T-cell (primary cell): ENCODE results near the gene ZNF276. TPM values are rescaled to one million over a fixed set of nuclear protein-coding genes. Genes with fewer than 3 reads are reported as not detected.
A peak's percentile ranks its signal among the peaks of the same experiment; 100 is the strongest.
"Not testable (repeated sequence)": the region's sequence is repeated elsewhere in the genome, so short reads cannot be mapped to it uniquely, and the experiment has no call there.

ENCODE experiments used
- ATAC-seq, 4 experiments: fragments of 200-7000 bp in 3 of 4; fragments of 150-1000 bp in 1 of 4; cut with Tn5 transposase; replicated peaks in 1 of 4; 1 replicate in 3 of 4; 2 replicates in 1 of 4; pipeline ENCODE4 v1.10.0; 2021; ENCODE audit warnings: moderate library complexity in 3 of 4, mild to moderate bottlenecking in 2 of 4, moderate number of reproducible peaks in 1 of 4
- CTCF ChIA-PET, 2 donors: fragments of 300-600 bp; sonication (Branson Sonifier 250); formaldehyde crosslinking; loops; one replicate each; lab custom pipeline; 2022; ENCODE audit warnings: antibody characterized with exemption in 2 of 2; lab: Charles Lee
- POLR2A ChIA-PET, 2 donors: fragments of 300-600 bp; sonication (Branson Sonifier 250); formaldehyde crosslinking; loops; one replicate each; lab custom pipeline; 2022; ENCODE audit warnings: antibody characterized with exemption in 2 of 2; lab: Charles Lee
- DNase-seq, 35 experiments: peaks; one replicate each; pipeline versions ENCODE4 v3.0.0 to v3.0.0-alpha.2; 2013 to 2023
- H3K27ac ChIP-seq: one replicate; pipeline ENCODE4 v1.5.1; 2013; ENCODE audit warnings: low read length
- H3K27me3 ChIP-seq, 2 experiments: replicated peaks in 1 of 2; 1 replicate in 1 of 2; 2 replicates in 1 of 2; pipeline versions ENCODE4 v1.6.1 to v1.7.0; 2013; ENCODE audit warnings: low read length in 1 of 2, mixed read lengths in 1 of 2; ENCODE audit not compliant: control insufficient read depth in 2 of 2, insufficient read depth in 2 of 2; ENCODE audit errors: extremely low read depth in 1 of 2
- H3K36me3 ChIP-seq, 2 donors: 1 replicate in 1 of 2; 2 replicates in 1 of 2; pipeline versions ENCODE4 v1.6.1 to v1.7.0; 2013; ENCODE audit warnings: low read length in 1 of 2; ENCODE audit not compliant: control insufficient read depth in 2 of 2, insufficient read depth in 1 of 2; ENCODE audit errors: extremely low read depth in 1 of 2
- H3K4me1 ChIP-seq, 2 experiments: 1 replicate in 1 of 2; 2 replicates in 1 of 2; pipeline versions ENCODE4 v1.6.1 to v1.7.0; 2013; ENCODE audit warnings: low read length in 2 of 2, mixed read lengths in 1 of 2; ENCODE audit not compliant: insufficient read depth in 2 of 2, control insufficient read depth in 1 of 2; ENCODE audit errors: extremely low read depth in 1 of 2
- H3K4me3 ChIP-seq, 2 donors: 1 replicate in 1 of 2; 2 replicates in 1 of 2; pipeline versions ENCODE4 v1.5.1 to v1.7.0; 2013; ENCODE audit warnings: mild to moderate bottlenecking in 2 of 2, low read length in 1 of 2, moderate library complexity in 1 of 2; ENCODE audit not compliant: control insufficient read depth in 1 of 2; ENCODE audit errors: extremely low read depth in 1 of 2
- H3K9me3 ChIP-seq: 2 replicates; pipeline ENCODE4 v1.7.0; 2013
- H3K27ac Mint-ChIP-seq, 2 donors: one replicate each; pipeline ENCODE4 v1.8.0; 2020 to 2021; ENCODE audit warnings: mild to moderate bottlenecking in 2 of 2, mixed read lengths in 2 of 2
- H3K27me3 Mint-ChIP-seq, 2 donors: one replicate each; pipeline ENCODE4 v1.8.0; 2021 to 2022; ENCODE audit warnings: mixed read lengths in 2 of 2
- H3K36me3 Mint-ChIP-seq: one replicate; pipeline ENCODE4 v1.8.0; 2021; ENCODE audit warnings: mixed read lengths
- H3K4me1 Mint-ChIP-seq, 3 donors: one replicate each; pipeline ENCODE4 v1.8.0; 2020 to 2022; ENCODE audit warnings: mixed read lengths in 3 of 3, mild to moderate bottlenecking in 1 of 3
- H3K4me3 Mint-ChIP-seq, 3 donors: one replicate each; pipeline ENCODE4 v1.8.0; 2020 to 2022; ENCODE audit warnings: mild to moderate bottlenecking in 3 of 3, mixed read lengths in 3 of 3, moderate library complexity in 3 of 3
- H3K9me3 Mint-ChIP-seq, 3 donors: one replicate each; pipeline ENCODE4 v1.8.0; 2020 to 2022; ENCODE audit warnings: mixed read lengths in 3 of 3
- WGBS: methylation state at CpG from one replicate; pipeline ENCODE4 v1.1.5; 2013; ENCODE audit warnings: missing lambda C conversion rate; ENCODE audit not compliant: insufficient coverage; 5-methylcytosine and 5-hydroxymethylcytosine counted together
- total RNA-seq, 35 experiments: library from RNA in 6 of 35; stranded (reverse) in 6 of 35; fragments of 120-200 nt in 1 of 35; gene quantifications; one replicate each; pipeline versions ENCODE4 v1.2.1 to v1.2.4 and lab custom pipeline; 2013 to 2026

Gene ZNF276
- total RNA-seq, 5 donors from 2014 or later (not counting 1 experiment from before 2014, with no cell fraction given) = 131 to 203 (median 195) TPM

DNA sequence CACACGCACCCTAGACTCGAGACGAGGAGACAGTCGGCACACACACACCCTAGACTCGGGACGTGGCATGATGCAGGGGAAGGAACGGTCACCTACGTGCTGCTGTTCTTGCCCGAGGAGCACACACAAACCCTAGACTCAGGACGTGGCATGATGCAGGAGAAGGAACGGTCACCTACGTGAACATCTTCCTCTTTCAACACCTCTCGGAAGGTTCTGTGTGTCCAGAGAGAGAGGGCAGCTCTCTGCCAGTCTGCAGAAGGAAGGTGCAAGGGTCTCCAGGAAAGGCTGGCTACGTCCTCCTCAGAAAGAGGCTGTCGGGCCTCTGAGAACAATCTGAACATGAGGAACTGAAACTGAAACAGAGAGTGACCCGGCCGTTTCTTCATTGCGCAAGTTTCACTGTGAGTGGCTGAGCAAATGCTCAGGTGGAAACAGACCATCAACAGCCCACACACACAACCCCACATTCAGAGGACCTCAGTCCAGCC is 43.4 kb downstream of the ZNF276 start:
- Histone ChIP-seq H3K4me3 (peak overlapping the region in 1 of 2 donors; percentile 43), H3K27ac (peak overlapping the region; percentile 69), H3K9me3 (no peaks in the 10 kb centered on the region), H3K4me1 (peaks cover 9 to 47% of the 10 kb centered on the region in 2 experiments), H3K27me3 (no peaks in the 10 kb centered on the region), H3K36me3 (peaks cover 0 to 3% of the 10 kb centered on the region in 2 donors)
- Mint-ChIP-seq H3K36me3 (no peaks in the 10 kb centered on the region), H3K4me1 (peaks cover 31 to 47% (median 47%) of the 10 kb centered on the region in 3 donors), H3K27ac (peak overlapping the region; percentile 92 to 93), H3K27me3 (no peaks in the 10 kb centered on the region), H3K4me3 (peak overlapping the region; percentile 76 to 82 (median 80)), H3K9me3 (no peaks in the 10 kb centered on the region)
- DNase-seq = peak in 24 of 35 experiments; percentile 8 to 62 (median 26)
- ATAC-seq = peak; percentile 44 to 69 (median 60)
- WGBS = 29% methylated on average over 11 of the region's 18 CpGs
- ChIA-PET POLR2A (interaction anchor here in 1 of 2 donors (0.6 kb wide), 1 partner anchor 38 kb away, joined by 3 read pairs; no protein-coding TSS in a partner anchor), CTCF (no interaction called here)

GRCh38 chr16:89765292-89765830 is 44.0 kb downstream of the ZNF276 start:
- no peaks in the 10 kb centered on the region for H3K36me3 Mint-ChIP-seq
- no peaks in the 10 kb centered on the region for H3K9me3 ChIP-seq
- ChIA-PET POLR2A (interaction anchor here in 1 of 2 donors (0.7 kb wide), 1 partner anchor 20 kb away, joined by 3 read pairs; no protein-coding TSS in a partner anchor), CTCF (interaction anchor here (0.7 kb wide), 2 partner anchors 25 to 434 kb away, joined by 3 to 5 read pairs; no protein-coding TSS in a partner anchor)
- no peaks in the 10 kb centered on the region for H3K9me3 Mint-ChIP-seq
- H3K4me1 ChIP-seq = peaks cover 7 to 41% of the 10 kb centered on the region in 2 experiments
- no peaks in the 10 kb centered on the region for H3K27me3 ChIP-seq
- H3K4me3 Mint-ChIP-seq = peak overlapping the region; percentile 76 to 82 (median 80)
- 67% methylated on average over 8 of the region's 10 CpGs for WGBS
- peaks cover 0 to 9% of the 10 kb centered on the region in 2 donors for H3K36me3 ChIP-seq
- H3K4me3 ChIP-seq = peak overlapping the region in 1 of 2 donors; percentile 43
- DNase-seq (no peak), ATAC-seq (peak in 1 of 4 experiments; percentile 7)
- H3K27me3 Mint-ChIP-seq = no peaks in the 10 kb centered on the region
- peak overlapping the region; percentile 69 for H3K27ac ChIP-seq
- H3K4me1 Mint-ChIP-seq = peaks cover 29 to 41% (median 40%) of the 10 kb centered on the region in 3 donors
- peak overlapping the region; percentile 92 to 93 for H3K27ac Mint-ChIP-seq

GRCh38 chr16:89770367-89770766 is 49.0 kb downstream of the ZNF276 start:
- Histone ChIP-seq H3K9me3 (no peaks in the 10 kb centered on the region), H3K36me3 (peaks cover 0 to 14% of the 10 kb centered on the region in 2 donors), H3K27ac (no peak overlapping the region), H3K27me3 (no peaks in the 10 kb centered on the region), H3K4me3 (no peak overlapping the region), H3K4me1 (peaks cover 0 to 3% of the 10 kb centered on the region in 2 experiments)
- Mint-ChIP-seq H3K27ac (no peak overlapping the region), H3K36me3 (no peaks in the 10 kb centered on the region), H3K9me3 (no peaks in the 10 kb centered on the region), H3K4me1 (peaks cover 0 to 1% (median under 1%) of the 10 kb centered on the region in 3 donors), H3K27me3 (no peaks in the 10 kb centered on the region), H3K4me3 (no peak overlapping the region)
- DNase-seq = no peak
- POLR2A ChIA-PET = interaction anchor here in 1 of 2 donors (0.6 kb wide), 1 partner anchor 17 kb away, joined by 9 read pairs; no protein-coding TSS in a partner anchor
- ATAC-seq = no peak
- CTCF ChIA-PET = no interaction called here
- 98% methylated on average over 16 of the region's 16 CpGs for WGBS

DNA sequence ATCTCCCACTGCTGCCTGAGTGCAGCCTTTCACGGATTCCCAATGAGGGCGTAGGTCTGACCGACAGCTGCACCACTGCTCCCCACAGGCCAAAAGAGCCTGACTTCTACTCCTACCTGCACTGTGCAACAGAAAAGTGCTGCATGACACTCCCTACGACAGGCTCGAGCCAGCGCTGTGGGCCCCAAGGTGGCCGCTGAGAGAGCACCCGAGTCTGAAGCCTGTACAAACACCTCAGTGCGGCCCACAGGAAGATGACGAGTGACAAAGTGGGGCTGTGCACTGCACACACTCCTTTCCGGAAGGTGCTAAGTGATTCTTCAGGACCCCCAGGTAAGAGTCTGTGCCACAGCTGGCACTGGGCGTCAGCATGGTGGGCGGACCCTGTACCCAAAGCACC is 53.9 kb downstream of the ZNF276 start:
- Mint-ChIP-seq H3K9me3 (no peaks in the 10 kb centered on the region), H3K36me3 (no peaks in the 10 kb centered on the region), H3K4me1 (no peaks in the 10 kb centered on the region), H3K4me3 (no peak overlapping the region), H3K27ac (no peak overlapping the region), H3K27me3 (no peaks in the 10 kb centered on the region)
- no peak overlapping the region for H3K27ac ChIP-seq
- no peak overlapping the region for H3K4me3 ChIP-seq
- ChIA-PET POLR2A (interaction anchor here in 1 of 2 donors (0.6 kb wide), 1 partner anchor 1039 kb away, joined by 3 read pairs; no protein-coding TSS in a partner anchor), CTCF (interaction anchor here (0.5 to 1.2 kb wide), 2 partner anchors 135 to 148 kb away, joined by 5 to 7 read pairs; no protein-coding TSS in a partner anchor)
- H3K9me3 ChIP-seq = no peaks in the 10 kb centered on the region
- DNase-seq (no peak), ATAC-seq (no peak)
- WGBS = 97% methylated on average over 13 of the region's 13 CpGs
- no peaks in the 10 kb centered on the region for H3K4me1 ChIP-seq
- H3K36me3 ChIP-seq = peaks cover 0 to 10% of the 10 kb centered on the region in 2 donors
- no peaks in the 10 kb centered on the region for H3K27me3 ChIP-seq

DNA sequence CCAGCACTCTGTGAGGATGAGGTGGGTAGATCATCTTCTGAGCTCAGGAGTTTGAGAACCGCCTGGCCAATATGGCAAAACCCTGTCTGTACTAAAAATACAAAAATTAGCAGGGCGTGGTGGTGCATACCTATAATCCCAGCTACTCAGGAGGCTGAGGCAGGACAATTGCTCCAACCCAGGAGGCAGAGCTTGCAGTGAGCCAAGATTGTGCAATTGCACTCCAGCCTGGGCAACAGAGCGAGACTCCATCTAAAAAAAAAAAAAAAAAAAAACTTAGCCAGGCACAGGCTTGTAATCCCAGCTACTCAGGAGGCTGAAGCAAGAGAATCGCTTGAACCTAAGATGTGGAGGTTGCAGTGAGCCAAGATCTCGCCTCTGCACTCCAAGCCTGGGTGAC is 56.9 kb downstream of the ZNF276 start:
- POLR2A ChIA-PET = interaction anchor here in 1 of 2 donors (0.7 kb wide), 1 partner anchor 16 kb away, joined by 17 read pairs; no protein-coding TSS in a partner anchor
- not testable (repeated sequence) for H3K27ac Mint-ChIP-seq

GRCh38 chr16:89779231-89779908 is 58.0 kb downstream of the ZNF276 start:
- POLR2A ChIA-PET = interaction anchor here in 1 of 2 donors (0.8 kb wide), 1 partner anchor 8 kb away, joined by 3 read pairs; no protein-coding TSS in a partner anchor
- Mint-ChIP-seq H3K9me3 (no peaks in the 10 kb centered on the region), H3K4me3 (no peak overlapping the region), H3K27ac (no peak overlapping the region), H3K36me3 (no peaks in the 10 kb centered on the region), H3K4me1 (peaks cover 8 to 11% (median 9%) of the 10 kb centered on the region in 3 donors), H3K27me3 (no peaks in the 10 kb centered on the region)
- no peak for DNase-seq
- Histone ChIP-seq H3K4me1 (peaks cover 0 to 8% of the 10 kb centered on the region in 2 experiments), H3K9me3 (no peaks in the 10 kb centered on the region), H3K36me3 (peaks cover 0 to 3% of the 10 kb centered on the region in 2 donors), H3K4me3 (no peak overlapping the region), H3K27me3 (no peaks in the 10 kb centered on the region), H3K27ac (no peak overlapping the region)
- 95% methylated on average over 10 of the region's 13 CpGs for WGBS
- CTCF ChIA-PET = no interaction called here
- no peak for ATAC-seq

More for the DNA sequence above, 56.9 kb downstream of the ZNF276 start:
- not testable (repeated sequence) for H3K27me3 Mint-ChIP-seq, H3K36me3 ChIP-seq, H3K4me1 ChIP-seq, H3K27ac ChIP-seq, H3K4me1 Mint-ChIP-seq, ATAC-seq, H3K9me3 ChIP-seq, H3K27me3 ChIP-seq, H3K36me3 Mint-ChIP-seq, H3K4me3 Mint-ChIP-seq, DNase-seq, H3K4me3 ChIP-seq, H3K9me3 Mint-ChIP-seq
- 100% methylated on average over 2 of the region's 5 CpGs for WGBS
- CTCF ChIA-PET = interaction anchor here in 1 of 2 donors (0.6 to 0.7 kb wide), 2 partner anchors 407 to 436 kb away, joined by 3 read pairs; no protein-coding TSS in a partner anchor
